Measurements from ENCODE around the gene MAP7.

- TF ChIP-seq CTCF (IDR thresholded peaks at IDR 0.05; ENCODE audit: low read depth, low read length), result no peak
- TF ChIP-seq, protein P1, sequence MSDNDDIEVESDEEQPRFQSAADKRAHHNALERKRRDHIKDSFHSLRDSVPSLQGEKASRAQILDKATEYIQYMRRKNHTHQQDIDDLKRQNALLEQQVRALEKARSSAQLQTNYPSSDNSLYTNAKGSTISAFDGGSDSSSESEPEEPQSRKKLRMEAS (IDR thresholded peaks at IDR 0.05; ENCODE audit: low read depth, low read length), result no peak
Observed at GRCh38 chr6:136396908-136397307, 153.3 kb downstream of the MAP7 start.

All from NB4 (cell line).